ENCODE data around the gene LCP1.

GRCh38 chr13:46206143-46206542 lies 24.2 kb upstream of the LCP1 start:
- TF ChIP-seq, protein P1, sequence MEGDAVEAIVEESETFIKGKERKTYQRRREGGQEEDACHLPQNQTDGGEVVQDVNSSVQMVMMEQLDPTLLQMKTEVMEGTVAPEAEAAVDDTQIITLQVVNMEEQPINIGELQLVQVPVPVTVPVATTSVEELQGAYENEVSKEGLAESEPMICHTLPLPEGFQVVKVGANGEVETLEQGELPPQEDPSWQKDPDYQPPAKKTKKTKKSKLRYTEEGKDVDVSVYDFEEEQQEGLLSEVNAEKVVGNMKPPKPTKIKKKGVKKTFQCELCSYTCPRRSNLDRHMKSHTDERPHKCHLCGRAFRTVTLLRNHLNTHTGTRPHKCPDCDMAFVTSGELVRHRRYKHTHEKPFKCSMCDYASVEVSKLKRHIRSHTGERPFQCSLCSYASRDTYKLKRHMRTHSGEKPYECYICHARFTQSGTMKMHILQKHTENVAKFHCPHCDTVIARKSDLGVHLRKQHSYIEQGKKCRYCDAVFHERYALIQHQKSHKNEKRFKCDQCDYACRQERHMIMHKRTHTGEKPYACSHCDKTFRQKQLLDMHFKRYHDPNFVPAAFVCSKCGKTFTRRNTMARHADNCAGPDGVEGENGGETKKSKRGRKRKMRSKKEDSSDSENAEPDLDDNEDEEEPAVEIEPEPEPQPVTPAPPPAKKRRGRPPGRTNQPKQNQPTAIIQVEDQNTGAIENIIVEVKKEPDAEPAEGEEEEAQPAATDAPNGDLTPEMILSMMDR (IDR thresholded peaks at IDR 0.05; ENCODE audit: borderline replicate concordance, extremely low read depth, low read length, poor library complexity, severe bottlenecking) = no peak
- no peak for TF ChIP-seq EZH2 (IDR thresholded peaks at IDR 0.05; ENCODE audit: borderline replicate concordance, low read depth, low read length, severe bottlenecking)

Data from DND-41 (cell line).